ENCODE data around the gene TEKT3. TPM values are rescaled to one million over a fixed set of nuclear protein-coding genes. Genes with fewer than 3 reads are reported as not detected.

Gene TEKT3
- total RNA-seq, 4 donors from 2014 or later, result 0.51 to 3.3 (median 0.89) TPM

DNA sequence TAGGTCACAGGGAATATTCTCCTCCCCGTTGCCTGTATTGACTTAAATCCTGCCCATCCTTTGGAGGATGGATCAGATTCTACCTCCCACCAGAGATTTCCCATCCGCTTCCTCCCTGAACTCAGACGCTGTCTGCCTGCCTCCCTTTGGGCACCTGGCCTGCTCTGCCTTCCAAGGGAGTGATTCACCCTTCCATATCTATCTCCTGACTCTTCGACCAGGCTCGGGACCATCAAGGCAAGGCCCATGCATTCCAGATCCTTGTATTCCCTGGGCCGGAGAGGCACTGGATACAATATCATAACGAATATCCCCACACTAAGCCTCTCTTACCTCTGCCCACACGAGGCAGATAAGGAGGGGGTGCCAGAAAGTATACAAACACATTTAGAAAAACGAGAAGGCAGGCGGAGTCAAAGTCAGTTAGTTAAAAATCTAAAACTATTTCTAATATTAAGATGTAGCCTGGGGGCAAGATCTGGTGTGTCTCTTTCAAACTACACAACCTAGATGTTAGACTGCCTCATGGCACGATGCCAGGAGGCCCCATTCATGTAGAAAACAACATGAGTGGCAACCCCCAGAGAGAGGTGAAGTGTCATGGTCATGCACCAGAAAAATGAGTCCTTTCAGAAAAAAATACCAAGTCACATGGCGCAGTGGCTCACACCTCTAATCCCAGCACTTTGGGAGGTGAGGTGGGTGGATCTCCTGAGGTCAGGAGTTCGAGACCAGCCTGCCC, 85.5 kb downstream of the TEKT3 start:
- TF ChIP-seq, protein P1, sequence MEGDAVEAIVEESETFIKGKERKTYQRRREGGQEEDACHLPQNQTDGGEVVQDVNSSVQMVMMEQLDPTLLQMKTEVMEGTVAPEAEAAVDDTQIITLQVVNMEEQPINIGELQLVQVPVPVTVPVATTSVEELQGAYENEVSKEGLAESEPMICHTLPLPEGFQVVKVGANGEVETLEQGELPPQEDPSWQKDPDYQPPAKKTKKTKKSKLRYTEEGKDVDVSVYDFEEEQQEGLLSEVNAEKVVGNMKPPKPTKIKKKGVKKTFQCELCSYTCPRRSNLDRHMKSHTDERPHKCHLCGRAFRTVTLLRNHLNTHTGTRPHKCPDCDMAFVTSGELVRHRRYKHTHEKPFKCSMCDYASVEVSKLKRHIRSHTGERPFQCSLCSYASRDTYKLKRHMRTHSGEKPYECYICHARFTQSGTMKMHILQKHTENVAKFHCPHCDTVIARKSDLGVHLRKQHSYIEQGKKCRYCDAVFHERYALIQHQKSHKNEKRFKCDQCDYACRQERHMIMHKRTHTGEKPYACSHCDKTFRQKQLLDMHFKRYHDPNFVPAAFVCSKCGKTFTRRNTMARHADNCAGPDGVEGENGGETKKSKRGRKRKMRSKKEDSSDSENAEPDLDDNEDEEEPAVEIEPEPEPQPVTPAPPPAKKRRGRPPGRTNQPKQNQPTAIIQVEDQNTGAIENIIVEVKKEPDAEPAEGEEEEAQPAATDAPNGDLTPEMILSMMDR (IDR thresholded peaks at IDR 0.05; ENCODE audit: low read depth), result no peak

Small RNA genes within 50 kb of the gene (small RNA-seq; reads per million reads assigned to genes)
- not detected for gene RNU6-799P

Other genes starting within 250 kb of the TEKT3 start
- 100 to 1,000 TPM; 260 to 386 (median 339) TPM for gene PMP22, start 76.3 kb downstream of the TEKT3 start, total RNA-seq
- 1 to 10 TPM; 1.8 to 8.7 (median 7.0) TPM for gene CDRT4, start 126.0 kb upstream of the TEKT3 start, total RNA-seq
- 10 to 100 TPM in 3 of 4 donors, 1 to 10 TPM in 1; 8.3 to 20.2 (median 14.3) TPM for gene TVP23C, start 221.9 kb upstream of the TEKT3 start, total RNA-seq

Data from subcutaneous adipose tissue (tissue), 4 donors.